Measurements from ENCODE around the gene DNASE1.

Gene DNASE1

DNA sequence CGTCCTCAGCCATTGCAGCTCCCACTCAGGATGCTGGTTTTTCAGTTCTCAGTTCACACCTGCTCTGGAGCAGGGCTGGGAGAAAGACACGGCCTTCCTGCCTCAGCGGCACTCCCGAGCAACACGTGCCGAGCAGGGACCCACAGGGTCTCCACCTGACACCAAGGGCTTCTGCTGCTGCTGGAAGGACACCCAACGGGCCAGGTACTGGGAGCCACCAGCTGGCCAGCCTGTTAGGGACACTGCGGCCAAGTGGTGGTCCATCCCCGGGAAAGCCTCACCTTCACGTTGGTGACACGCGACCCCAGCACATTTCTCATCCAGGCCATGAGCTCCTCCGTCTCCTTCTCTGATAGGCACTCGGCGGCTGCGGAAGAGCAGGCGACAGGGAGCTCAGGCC is 8.1 kb downstream of the DNASE1 start:
- no peak for DNase-seq (ENCODE audit: low read depth, low spot score)

DNA sequence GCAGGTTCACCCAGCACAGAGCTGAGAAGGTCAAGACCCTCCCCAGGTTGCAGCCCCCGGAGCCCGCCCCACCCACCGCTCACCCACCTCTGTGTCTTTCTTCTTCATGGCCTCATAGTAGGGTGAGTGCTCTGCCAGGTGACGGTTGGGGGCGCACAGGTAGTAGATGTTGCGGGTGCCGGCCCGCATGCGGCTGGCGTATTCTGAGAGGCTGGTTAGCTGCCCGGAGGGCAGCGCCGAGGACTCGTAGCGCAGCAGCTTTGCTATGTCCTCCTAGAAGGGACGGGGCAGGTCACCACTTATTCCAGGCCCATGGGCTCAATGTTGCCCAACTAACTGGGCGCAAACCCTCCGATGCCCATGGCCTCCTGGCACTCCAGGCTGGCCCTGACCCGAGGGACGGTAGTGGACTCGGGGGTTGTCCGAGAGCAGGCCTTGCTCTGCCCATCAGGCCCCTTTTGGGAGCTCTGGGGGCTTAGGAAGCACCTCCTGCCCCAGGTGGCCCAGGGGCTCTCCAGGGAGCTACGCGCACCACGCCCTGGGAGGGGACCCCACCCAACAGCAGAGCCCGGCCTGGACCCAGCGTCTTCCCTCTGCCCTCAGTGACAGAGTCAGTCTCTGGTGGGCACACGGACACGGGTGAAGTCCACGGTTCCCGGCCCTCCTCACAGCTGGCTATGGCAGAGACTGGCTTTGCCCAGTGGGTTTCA is 9.9 kb downstream of the DNASE1 start:
- no peak for DNase-seq (ENCODE audit: low read depth, low spot score)

DNA sequence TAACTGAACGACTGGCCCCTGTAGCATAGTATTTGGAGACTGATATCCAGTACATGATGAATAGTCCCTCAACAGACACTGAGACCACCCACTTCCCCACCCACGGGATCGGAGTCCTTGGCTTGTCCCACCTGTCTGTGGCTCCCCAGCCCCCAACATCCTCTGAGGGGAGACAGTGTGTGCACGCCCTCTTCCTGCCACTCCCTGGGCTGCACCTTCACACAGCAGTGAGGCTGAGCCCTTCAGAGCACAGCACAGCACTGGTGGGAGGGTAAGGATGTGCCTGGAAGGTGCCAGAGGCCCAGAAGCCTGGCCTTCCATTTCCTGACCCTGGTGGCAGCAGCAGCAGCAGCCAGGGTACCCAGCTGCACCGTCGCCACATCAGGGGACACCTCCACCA is 11.0 kb downstream of the DNASE1 start:
- DNase-seq (ENCODE audit: low read depth, low spot score): no peak

DNA sequence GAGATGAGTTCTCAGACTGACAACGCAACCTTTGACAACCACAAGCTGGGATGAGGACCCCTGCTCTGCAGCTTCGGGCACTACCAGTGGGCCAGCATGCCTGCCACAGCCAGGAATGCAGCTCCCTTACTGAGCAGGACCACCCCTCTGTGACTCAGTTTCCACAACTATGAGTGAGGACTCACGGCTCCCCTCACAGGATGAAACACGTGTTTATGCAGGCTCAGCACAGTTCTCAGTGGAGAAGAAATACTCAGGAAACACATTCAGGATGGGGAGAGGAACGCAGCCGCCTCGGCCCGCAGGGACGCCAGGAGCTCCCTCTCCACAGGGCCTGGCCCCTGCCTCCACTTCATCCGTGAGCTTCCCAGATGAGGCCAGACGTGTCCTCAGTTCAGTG is 14.1 kb downstream of the DNASE1 start:
- no peak for DNase-seq (ENCODE audit: low read depth, low spot score)

DNA sequence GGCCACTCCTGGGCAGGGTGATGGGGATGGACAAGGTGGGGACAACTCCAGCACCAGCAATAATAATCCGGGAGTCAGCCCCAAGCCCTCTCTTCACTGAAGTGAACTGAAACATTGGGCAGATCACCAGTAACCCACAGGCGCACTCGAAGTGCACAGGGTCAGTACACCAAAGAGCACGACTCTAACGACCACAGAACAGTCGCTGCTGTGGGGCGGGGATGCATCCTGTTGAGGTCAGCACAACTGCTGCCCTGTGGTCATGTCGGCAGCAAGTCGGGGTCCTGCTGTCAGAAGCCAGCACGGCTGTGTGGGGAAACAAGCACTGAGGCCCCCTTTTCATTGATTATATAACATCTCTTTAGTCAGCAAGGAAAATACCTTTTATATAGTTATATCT is 14.6 kb downstream of the DNASE1 start:
- DNase-seq (ENCODE audit: low read depth, low spot score): no peak

DNA sequence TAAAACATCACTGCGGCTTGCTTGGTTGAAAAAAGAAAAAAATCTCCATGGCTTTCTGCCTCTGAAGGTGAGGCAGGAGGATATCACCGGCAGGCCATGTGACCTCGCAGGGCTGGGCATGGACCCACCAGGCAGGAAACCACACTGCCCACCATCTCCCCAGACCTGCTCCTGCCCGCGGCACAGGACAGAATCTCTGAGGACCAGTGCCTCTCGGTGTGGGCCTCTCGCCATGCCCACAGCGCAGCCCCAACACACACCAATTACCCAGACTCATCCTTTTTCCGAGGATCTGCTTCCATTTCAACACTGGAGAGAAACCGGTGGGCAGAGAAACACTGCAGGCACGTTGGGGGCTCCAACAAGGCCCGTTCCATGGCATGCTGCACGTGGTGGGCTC is 16.2 kb downstream of the DNASE1 start:
- no peak for DNase-seq (ENCODE audit: low read depth, low spot score)

DNA sequence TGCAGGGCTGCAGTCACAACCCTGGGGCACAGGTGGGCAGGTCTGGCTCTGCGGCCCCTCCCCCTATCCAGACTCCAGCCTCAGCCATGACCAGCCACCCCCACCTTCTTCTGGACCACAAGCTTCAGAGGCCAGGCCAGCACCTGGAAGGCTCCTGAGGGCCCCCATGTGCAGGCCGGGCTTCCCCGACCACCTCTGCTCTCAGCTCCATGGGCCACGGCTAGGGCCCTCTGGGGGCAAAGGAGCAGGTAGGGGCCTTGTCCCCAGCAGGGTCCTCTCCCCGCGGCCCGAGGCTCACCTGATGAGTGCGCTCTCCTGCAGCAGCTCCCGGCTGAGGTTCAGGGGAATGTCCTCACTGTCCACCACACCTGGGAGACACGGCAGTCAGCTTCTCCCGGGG is 16.9 kb downstream of the DNASE1 start:
- DNase-seq (ENCODE audit: low read depth, low spot score): no peak

DNA sequence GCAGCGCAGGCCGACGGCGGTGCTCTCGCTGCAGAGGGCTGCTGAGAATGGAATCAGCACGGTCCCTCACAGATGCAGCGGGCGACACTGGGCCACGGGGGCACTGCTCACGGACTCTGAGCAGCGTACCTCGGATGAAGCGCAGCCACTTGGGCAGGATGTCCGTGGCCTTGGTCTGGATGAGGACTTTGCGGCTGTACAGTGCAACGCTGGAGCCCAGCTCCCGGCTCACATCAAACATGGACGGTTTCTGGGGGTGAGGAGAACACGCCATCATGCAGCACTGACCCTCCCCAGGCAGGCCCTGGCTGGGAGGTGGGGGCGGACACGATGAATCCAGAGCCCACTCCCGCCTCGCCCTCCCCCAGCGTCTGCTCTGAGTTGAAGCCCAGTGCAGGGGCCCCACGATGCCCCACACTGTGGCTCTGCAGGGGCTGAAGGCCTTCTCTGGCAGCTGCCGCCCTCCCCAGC is 18.1 kb downstream of the DNASE1 start:
- DNase-seq (ENCODE audit: low read depth, low spot score): no peak

DNA sequence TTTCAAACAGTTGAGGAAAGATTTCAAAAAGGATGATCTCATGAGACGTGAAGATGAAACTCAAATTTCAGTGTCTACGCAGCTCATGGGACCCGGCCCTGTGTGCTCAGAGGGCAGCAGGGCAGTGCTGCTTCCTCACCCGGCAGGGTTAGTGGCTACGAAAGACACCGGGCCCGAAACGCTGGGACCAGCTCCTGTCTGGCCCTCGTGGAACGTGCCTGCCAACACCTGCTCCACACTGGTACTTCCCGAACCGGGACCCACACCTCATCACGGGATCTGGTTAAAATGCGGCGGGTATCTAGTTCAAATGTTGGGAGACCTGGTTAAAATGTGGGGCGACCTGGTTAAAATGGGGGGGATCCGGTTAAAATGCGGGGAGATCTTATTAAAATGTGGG is 18.7 kb downstream of the DNASE1 start:
- DNase-seq (ENCODE audit: low read depth, low spot score): no peak

DNA sequence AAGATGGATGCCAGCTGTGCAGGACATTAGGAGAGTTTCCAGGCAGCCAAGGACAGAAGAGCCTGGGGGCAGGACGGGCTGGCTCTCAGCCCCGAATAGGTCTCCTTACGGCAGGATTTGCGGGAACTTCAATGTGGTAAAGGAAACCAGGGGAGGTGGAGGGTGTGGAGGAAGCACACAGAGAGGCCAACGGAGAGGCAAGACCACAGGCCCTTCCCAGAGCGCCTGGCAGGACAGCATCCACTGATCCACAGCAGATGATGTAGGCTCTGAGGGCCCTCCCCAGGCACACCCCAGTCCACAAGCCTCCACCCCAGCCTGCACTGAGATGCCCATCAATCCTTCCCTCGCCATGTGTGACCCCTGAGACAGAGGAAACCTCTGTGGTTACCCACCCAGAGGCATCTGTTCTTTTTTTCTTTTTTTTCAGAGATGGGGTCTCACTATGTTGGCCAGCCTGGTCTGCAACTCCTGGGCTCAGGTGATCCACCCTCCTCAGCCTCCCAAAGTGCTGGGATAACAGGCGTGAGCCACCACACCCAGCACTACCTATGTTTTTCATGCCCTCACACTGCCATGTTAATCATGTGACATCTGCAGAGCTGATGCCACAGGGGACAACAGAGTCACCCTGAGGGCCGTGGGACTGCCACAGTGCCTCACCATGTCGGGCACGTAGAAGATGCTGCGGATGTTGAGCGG is 19.3 kb downstream of the DNASE1 start:
- no peak for DNase-seq (ENCODE audit: low read depth, low spot score)

DNA sequence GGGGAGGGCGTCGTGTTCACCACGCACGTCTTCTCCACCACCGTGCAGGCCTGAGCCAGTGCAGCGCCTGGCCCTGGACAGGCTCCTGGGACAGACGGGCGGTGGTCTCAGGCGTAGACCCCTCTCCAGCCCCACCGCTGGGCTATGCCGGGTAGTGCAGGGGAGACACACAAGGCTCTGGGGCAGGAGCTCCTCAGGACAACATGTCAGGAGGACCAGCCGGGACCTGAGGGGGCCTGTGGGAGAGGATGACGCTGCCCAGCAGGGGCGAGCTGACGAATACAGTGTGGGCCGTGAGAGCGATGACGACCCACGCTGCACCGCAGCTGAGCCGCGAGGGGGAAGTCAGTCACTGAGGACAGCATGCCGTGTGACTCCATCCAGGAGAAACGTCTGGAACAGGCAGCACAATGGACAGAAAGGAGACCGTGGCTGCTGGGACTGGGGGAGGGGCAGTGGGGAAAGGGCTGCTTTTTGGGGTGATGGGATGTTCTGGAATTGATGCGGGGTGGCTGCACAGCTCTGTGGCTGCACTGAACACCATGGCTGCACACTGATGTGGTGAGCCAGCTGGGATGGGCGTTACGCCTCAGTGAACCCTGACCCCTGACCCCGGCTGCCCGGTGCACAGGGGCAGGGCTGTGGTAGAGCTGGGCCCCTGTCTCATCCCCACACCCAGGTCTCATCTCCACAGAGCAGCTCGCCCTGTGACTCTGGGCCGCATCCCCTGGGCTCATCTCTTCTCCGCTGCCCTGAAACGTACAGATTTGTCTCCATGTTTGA is 20.2 kb downstream of the DNASE1 start:
- DNase-seq (ENCODE audit: low read depth, low spot score): no peak

DNA sequence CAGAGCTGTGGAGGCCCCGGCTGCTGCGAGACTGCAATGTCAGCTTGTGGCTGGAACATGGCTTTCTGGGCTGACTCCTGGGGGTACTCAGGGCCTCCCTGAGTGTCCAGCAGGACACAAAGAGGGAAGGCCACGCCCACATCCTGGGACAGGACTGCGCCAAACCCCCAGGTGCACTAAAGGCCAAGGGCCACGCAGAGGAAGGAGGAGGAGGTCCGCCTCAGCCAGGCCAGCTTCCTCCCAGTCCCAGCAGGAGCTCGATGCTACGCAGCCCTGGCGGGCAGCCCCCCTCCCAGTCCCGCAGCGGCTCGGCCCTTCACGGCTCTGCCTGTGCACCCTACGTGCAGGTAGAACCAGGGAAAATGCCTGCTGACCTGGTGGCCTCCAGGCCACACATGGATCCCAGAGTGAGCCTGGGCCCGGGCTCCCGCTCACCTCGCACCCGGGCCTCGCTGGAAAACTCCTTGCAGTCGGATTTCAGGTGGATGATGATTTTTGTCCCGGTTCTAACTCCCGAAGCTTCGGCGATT is 21.2 kb downstream of the DNASE1 start:
- DNase-seq (ENCODE audit: low read depth, low spot score): no peak

DNA sequence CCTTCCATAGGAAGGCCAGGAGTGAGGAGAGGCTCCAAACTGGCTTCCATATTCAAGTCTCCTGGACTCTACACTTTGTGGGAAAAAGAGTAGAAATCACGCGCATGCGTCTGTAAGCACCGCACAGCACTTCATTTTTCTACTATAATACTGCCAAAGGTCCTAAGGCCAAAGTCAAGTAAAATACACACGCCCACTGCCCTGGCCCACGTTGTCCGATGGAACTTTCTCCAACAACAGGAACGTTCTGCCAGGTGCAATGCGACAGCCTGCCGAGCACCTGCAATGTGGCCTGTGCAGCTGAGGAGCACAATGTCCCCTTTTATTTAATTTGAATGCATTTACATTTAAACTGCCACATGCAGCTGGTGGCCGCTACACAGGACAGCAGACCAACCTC is 23.5 kb downstream of the DNASE1 start:
- no peak for DNase-seq (ENCODE audit: low read depth, low spot score)

DNA sequence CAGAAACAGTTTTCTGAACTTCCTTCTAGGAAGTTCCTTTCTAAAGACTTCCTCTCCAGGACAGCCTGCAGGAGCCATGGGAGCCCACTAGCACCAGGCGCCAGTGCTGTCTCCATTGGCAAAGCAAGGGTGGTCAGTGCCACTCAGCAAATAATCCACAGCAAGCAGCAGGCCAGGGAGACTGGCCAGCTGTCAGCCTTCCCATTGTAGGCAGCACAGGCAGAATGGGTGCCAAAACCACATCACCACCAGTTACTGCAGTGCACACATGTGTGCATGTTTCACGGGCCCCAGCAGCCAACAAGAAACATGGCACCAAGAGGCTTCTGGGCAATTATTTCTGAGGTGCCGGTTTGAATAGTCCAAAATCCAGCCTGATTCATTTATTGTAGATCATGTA is 26.7 kb downstream of the DNASE1 start:
- no peak for DNase-seq (ENCODE audit: low read depth, low spot score)

DNA sequence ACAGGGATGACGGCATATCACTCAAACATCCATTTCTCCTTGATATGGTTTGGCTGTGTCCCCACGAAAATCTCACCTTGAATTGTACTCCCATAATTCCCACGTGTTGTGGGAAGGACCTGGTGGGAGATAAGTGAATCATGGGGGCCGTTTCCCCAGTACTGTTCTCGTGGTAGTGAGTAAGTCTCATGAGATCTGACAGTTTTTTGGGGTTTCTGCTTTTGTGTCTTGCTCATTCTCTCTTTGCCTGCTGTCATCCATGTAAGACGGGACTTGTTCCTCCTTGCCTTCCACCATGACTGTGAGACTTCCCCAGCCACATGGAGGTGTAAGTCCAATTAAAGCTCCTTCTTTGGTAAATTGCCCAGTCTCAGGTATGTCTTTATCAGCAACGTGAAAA is 32.5 kb downstream of the DNASE1 start:
- no peak for DNase-seq (ENCODE audit: low read depth, low spot score)

DNA sequence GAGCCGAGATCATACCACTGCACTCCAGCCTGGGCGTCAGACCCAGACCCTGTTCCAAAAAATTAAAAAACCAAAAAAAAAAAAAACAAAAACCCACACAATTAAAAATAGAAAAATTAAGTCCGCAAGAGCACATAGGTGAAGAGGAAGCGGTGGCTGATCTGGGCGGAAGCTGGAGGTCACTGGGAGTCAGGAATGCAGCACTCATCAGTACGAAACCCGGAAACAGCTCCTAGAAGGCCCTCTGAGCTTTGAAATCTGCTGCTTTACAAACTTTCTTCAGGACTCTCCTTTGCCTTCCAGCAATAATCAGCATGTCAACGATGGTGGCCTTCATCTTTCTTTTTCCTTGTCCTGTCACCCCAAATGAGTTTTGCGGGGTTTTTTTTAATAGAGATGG is 33.3 kb downstream of the DNASE1 start:
- no peak for DNase-seq (ENCODE audit: low read depth, low spot score)

DNA sequence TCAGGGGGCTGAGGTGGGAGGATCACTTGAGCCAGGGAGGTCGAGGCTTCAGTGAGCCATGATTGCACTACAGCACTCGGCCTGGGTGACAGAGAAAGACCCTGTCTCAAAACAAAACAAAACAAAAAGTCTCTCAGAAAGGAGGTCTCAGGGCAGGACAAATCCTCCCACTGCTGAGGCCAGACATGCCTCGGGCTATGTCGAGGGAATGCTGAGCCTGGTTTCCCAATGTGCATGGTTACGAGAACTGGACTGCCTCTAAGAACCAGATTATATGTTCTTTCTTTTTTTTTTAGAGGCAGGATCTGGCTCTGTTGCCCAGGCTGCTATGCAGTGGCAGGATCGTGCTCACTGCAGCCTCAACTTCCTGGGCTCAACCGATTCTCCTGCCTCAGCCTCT is 35.2 kb downstream of the DNASE1 start:
- no peak for DNase-seq (ENCODE audit: low read depth, low spot score)

DNA sequence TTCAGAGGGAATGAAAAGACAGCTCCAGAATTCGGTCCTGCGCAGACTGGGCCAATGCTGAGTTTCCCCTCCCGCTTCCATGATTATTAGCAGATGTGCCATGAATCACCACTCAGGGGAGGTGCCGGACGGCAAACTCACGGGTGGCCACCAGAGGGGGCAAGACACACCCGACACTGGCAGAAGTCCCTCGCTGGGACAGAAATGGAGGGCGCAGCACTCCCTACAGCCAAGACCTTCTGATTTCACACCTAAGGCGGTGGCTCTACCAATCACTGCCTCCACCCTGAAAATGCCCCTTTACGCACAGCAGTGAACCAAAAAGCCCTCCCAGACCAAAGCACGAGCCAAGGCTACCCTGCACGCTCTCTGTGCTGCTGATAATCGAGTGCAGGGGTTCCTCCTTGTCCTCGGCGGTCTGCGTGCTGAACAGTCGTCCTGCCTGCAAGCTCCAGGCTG is 36.0 kb downstream of the DNASE1 start:
- DNase-seq (ENCODE audit: low read depth, low spot score): peak; percentile 58

DNA sequence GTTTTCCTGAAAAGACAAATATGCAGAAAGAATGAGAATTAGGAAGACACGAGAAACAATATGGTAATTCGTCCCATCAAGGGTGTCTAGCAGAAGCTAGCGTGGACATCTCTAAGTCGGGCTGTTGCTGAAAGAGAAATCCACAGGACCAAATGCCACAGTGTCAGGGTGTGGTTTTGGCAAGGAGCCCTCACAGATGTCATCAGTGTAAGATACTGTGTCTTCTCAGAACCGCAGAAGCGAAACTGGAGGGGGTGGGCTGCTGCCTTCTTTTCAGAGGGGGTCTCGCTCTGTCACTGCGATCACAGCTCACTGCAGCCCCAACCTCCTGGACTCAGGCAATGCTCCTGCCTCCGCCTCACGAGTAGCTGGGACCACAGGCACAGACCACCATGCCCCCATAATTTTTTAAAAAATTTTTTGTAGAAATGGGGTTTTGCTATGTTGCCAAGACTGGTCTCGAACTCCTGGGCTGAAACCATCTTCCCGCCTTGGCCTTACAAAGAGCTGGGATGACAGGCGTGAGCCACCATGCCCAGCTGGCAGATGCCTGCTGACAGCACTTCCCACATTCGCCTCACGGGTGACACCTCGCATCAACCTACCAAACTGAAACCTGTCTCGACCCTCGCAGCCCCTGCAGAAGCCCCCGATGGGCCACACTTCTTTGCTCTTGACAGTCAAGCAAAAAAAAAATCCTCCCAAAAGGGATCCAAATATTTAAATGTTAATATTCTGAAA is 36.7 kb downstream of the DNASE1 start:
- DNase-seq (ENCODE audit: low read depth, low spot score): no peak

DNA sequence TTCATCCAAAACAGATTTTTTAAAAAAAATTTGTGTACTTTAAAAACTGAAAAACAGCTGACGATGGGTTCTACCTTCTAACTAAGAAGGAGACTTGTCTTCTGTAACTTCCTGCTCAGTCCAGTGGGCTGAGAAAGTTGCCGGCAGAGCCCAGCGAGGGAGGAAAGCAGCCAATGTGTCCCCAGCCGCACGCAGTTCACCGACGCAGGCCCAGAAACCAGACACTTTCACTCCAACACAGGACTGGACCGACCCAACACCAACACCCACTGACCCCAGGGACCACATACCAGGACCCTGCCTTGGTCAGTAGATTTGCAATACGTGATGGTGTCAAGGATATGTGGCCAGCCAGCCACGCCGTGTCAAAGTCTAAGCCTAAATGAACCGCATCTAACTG is 37.3 kb downstream of the DNASE1 start:
- no peak for DNase-seq (ENCODE audit: low read depth, low spot score)

DNA sequence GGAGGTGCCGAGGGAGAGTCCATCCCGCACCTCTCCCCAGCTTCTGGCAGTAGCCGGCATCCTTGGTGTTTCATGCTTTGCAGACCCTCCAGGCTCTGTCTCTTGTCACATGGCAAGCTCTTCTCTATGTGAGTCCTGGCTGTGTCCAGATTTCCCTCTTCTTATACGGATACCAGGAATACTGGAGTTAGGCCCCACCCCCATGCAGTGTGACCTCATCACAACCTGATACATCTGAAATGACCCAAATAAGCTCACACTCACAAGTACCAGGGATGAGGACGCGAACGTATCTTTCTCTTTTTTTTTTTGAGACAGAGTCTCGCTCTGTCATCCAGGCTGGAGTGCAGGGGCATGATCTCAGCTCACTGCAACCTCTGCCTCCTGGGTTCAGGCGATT is 39.6 kb downstream of the DNASE1 start:
- DNase-seq (ENCODE audit: low read depth, low spot score): no peak
